Stimulated activated CD4-positive, alpha-beta T cell treated with anti-CD3 and anti-CD28 coated beads, Interleukin-1b, Interleukin-23, amount 100 ng/mL, for 24 hours (primary cell): ENCODE results near the gene KSR1.
"Not testable (repeated sequence)": the region's sequence is repeated elsewhere in the genome, so short reads cannot be mapped to it uniquely, and the experiment has no call there.

Experiments used
- DNase-seq, 4 experiments: peaks; one replicate each; pipeline ENCODE4 v3.0.0-alpha.2; 2020; ENCODE audit warnings: low read depth in 4 of 4, low spot score in 1 of 4

Gene KSR1

DNA sequence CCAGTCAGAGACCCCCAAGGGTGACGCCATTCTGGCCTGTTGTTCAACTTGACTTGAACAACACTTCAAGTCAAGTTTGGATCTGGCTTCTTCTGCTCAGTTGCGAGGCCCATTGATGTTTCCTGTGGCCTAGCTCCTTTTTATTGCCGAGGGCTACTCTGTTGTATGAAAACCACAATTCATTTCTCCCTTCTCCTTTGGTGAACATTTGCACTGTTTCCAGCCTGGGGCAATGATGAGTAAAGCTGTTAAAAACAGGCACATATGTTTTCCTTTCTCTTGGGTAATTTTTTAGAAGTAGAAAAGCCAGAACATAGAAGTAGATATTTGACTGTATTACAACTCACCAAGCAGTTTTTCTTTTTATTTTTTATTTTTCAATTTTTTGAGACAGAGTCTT lies 173.0 kb downstream of the KSR1 start:
- not testable (repeated sequence) for DNase-seq

DNA sequence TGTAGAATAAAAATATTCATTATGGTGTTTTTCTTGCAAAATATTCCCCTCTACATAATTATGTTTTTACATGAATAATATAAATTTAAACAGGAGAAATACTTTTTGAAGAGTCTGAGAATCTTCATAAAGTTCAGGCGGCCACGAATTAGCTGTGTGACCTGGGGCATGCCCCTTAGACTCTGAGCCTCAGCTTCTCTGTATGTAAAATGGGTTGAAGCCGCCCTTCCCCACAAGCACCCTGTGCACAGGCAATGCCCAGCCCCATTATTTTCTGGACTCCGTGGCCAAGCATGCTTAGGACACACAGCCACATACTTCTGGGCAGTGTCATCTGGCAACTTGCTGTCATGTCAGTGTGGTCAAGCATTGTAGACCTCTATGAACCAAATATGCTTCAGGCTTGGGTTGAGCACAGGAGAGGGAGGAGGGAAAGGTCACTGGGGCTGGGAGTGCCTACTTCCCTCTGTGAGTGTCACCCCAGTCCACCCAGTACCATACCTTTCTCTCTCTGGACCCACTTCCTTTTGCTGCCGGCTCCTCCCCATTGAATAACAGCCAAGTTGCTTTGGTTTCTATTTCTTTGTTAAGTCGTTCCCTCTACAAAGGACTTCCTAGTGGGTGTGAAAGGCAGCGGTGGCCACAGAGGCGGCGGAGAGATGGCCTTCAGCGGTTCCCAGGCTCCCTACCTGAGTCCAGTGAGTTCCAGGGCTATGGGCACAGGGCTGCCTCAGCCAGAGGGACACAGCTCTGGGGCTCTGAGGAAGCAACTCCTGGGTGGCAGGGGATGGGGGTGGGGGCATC lies 174.6 kb downstream of the KSR1 start, which contains the start of gene LGALS9:
Gene LGALS9, plus strand, starts transcription at position 582 of the 804 bp plus-strand sequence. Its CDS starts 78 bp downstream, at position 660.
- DNase-seq: no peak

DNA sequence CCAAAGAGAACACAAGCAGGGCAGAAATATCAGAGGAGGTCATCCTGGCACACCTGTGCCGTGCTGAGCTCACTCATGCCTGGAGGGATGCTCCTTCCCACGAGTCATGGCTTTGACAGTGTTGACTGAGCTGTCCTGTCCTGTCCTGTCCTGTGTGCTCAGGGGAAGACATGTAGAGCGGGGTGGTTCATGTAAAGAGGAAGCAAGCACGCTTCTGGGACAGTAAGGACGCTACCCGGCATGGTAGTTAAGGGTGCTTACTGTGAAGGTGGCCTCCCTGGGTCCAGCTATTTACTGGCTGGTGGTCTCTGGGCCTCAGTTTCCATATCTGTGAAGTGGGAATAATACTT lies 175.1 kb downstream of the KSR1 start:
- DNase-seq: no peak

DNA sequence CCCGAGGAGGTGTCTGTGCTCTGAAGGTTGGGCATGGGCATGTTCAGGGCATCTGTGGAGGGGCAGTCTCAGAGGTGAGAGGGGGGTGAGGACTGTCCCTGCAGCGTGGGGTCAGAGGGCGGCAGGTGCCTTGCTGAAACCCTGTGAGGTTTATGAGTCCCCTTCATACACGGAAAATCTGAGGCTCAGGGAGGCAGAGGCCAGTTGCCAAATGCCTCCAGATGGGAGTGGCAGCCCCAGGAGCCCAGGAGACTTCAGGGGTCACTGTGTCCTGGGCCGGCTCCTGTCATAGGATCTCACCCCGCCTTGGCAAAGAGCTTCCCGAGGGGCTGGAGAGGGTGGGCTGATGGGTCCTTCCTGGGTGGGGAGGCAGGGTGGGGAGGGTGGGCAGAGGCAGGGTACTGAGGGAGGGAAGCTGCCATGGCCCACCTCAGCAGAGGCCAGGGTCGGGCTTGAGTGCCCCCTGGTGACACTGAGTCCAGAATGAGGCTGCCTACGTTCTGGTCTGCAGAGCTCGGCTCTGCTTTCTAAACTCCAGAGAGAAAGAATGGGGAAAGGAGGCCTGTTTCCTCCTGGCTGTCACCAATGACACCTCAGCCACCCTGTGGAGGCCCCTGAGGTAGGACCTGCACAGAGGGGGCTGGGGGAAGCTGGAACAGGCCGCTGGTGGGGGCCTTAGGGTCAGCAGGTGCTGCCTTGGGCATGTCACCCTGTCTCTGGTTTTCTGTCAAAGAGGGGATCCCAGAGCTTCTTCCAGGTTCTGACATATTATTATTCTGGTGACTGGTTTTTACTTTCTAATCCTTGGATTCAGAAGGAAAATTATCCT lies 175.9 kb downstream of the KSR1 start:
- no peak for DNase-seq

DNA sequence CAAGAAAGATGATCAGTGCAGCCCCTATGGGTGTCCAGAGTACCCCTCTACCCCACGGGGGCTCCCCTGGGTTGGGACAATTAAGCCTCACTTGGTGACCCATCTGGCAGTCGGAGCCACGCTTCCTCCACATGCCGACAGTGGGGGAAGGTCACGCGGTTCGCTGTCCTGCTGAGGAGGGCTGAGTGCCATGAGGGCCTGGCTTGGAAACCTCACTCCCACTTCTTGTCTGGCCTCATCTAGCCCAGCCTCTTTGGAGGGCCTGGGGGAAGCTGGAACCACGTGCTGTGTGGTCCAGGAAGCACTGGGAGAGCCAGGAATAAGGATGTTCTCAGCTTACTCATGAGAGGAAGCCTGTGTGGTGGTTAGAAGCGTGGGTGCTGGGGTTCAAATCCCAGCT lies 176.5 kb downstream of the KSR1 start:
- not testable (repeated sequence) for DNase-seq

DNA sequence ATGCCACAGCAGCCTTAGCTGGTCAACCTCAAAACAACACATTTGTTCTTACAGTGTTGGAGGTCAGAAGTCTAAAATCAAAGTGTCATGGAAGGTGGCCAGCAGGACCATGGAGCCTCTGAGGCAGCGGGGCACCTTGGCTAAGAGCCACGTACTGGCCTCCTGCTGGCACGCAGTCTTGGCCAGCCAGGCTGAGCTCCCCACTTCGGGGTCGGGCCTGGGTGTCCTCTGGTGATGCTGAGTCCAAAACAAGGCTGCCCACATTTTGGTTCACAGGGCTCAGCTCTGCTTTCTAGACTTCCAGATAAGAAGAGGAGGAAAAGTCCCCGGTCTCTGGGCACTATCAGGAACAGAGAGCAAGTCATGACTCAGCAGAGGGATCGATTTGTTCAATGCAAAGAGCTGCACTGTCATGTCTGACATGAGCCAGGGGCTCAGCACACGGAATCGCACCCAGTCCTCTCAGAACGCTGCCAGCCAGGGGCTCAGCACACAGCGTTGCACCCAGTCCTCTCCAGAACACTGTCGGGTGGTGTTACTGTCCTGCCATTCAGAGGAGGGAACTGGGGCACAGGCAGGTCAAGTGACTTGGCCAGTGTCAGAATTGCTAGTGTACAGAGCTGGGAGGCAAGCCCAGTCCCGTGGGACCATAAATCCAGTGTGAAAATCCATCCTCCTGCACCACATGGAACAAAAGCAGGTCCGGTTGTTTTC lies 177.2 kb downstream of the KSR1 start:
- DNase-seq: no peak

DNA sequence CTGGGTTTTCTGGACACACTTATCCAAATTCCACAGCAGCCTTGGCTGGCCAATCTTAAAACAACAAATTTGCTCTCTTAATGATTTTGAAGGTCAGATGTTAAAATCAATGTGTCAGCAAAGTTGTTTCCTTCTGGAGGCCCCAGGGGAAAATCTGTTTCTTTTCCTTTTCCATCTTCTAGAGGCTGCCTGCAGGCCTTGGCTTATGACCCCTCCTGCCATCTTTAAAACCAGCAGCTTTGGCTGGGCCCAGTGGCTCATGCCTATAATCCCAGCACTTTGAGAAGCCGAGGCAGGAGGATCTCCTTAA lies 177.7 kb downstream of the KSR1 start:
- no peak for DNase-seq

DNA sequence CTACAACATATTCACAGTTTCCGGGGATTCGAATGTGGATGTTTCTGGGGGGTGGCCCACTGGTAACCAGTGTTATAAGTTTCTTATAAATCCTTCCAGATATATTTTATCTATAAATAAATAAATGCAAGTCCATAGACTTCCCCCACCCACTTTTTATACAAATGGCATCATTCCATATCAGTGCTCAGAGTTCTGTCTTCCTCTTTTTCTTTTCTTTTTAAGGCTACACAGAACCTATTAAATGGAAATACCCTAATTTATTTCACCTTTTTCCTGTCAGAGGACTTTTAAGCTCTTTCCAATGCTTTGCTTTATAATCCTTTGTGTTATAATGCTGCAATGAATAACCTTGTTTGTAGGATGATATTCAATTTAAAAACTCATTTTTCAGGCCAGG lies 178.5 kb downstream of the KSR1 start:
- no peak for DNase-seq

DNA sequence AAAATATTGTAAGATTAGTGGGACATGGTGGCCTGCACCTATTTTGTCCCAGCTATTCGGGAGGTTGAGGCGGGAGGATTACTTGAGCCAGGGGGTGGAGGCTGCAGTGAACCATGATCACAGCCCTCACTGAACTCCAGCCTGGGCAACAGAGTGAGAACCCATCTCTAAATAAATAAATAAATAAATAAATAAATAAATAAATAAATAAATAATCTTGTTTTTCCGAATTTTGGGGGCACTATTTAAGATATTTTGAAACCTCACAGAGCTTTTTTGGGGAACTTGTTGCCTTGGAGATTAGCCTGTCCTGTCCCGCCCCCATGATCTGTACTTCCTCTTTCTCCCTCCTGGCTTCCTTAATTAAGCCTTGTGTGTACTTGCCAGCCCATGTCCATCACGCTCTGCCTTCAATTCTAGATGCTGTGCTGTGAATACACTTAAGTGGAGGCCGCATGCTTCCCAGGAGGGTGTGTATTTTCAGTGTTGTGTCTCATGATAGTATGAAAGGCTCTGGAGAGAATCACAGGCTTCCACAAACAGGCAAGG lies 179.1 kb downstream of the KSR1 start:
- DNase-seq: no peak

DNA sequence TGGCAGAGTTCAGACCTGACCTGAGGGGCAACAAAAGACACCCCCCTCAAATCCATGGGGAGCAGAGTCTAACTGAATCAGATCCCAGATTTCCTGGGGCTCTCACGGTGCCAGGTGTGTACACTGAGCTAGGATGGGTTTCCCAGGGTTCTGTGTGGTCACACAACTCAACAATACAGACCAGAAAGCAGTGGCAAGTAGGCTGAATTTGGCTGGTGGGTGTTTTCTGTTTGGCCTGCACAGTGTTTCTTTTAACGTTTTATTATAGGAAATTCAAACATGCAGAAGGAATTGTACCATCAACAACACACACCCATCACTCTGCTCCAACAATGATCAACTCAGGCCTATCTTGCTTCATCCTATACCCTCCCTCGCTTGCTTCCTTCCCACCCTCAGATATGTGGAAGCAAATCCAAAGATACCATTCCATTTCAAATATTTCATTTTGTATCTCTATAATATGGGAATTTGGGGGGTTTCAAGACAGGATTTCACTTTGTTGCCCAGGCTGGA lies 179.8 kb downstream of the KSR1 start:
- DNase-seq: not testable (repeated sequence)

DNA sequence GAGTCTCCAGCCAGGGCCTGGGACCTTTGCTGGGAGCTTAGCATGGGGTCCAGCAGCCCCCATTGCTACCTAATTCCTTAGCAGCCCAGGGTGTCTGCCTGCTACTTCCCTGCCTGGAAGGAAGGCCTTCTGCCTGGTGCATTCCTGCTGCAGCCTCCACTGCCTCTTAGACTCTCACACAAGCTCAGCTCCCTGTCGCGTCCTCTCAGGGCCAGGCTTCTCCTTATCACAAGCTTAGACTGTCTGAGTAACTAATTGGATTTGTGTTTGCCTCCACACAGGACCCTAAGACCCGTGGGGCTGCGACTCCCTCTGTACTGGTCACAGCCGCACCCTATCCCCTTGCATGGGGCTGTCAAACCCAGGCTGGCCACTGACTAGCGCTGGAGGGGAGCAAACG lies 181.6 kb downstream of the KSR1 start:
- not testable (repeated sequence) for DNase-seq

DNA sequence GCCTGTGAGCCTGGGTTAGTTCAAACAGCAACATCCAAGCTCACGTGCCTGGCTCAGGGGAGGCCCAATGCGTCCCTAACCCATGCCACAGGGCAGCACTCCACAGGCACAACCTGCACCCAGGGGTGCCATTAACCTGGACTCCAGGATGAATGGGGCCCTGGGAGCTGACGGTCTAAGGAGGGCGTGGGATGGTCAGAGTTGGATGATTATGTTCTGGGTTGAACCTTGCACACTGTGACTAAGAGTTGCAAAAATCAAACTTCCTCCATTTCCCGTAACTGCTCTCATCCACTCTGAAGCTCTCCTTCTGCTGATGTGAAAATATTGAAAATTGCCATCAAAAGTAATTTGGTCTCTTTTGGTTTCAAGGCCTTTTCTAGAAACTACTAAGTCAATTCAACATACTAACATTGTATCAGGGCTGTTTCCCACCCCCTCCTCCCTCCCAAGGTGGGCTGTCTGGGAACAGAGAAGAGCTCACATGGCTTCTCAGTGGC lies 182.2 kb downstream of the KSR1 start:
- not testable (repeated sequence) for DNase-seq

DNA sequence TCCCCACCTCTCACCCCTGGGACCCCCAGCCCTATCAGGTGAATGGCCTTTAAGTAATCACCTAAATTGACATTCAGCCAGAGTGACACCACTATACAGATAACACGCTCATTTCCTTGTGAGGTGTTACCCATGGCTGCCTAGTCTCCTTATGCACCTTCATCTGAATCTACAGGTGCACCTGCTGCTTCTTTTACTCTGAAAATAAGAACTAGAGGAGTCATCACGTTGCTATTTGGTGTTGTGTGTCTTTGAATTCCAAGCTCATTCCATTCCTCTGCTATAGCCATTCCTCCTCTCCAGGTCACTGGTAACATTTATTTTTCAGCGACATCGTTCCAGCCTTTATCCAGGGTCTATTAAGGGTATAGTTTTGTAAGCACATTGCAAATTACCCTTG lies 184.5 kb downstream of the KSR1 start:
- DNase-seq: no peak

DNA sequence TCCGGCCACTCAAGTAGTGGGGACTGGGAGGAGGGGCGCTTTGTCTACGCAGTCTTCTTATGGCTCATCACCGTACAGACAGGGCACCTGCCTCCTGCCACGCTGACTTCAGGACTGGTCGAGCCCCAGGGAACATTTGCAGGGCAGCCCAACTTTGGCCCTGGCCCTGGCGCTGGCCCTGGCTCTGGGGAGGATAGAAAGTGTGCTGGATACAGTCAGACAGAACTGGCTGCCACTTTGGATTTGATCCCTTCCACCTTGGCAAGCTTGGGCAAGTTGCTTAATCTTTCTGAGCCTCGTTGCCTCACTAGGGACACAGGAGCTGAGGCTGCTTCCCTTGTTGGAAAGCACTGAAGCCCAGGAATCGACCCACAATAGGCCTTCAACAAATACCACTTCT lies 188.3 kb downstream of the KSR1 start:
- no peak for DNase-seq

DNA sequence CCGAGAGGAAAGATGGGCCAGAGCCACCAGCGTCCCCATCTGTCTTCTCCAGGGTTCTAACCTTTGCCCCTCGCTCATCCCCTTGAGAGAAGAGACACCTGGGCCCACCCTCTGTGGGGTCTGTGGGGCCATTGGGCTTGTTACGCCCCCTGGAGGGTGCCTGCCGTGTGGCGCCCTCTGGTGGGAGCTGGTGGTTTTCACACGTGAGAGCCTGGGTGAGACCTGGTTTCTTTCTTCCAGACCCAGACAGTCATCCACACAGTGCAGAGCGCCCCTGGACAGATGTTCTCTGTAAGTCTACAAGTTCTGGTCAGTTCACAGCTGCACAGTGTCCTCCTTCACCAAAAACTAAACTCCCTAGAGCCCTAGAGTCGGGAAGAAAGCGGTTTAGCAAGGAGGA lies 189.4 kb downstream of the KSR1 start:
- DNase-seq: not testable (repeated sequence)

DNA sequence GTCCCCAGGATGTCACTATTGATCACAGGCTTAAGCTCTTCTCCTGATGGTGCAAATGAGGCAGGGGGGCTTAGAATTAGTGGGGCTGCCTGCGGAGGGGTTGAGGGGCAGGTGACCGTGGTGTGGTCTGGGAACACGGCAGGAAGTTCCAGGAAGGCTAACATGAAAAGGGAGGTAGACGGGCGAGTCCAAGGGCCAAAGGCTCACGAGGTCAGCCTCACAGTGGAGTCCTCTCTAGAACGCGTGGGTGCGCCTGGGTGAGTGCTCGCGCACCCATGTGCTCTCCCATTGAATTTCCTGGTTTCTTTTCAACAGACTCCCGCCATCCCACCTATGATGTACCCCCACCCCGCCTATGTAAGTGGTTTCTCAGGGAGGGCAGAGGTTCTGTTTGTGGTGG lies 190.0 kb downstream of the KSR1 start:
- DNase-seq: no peak

DNA sequence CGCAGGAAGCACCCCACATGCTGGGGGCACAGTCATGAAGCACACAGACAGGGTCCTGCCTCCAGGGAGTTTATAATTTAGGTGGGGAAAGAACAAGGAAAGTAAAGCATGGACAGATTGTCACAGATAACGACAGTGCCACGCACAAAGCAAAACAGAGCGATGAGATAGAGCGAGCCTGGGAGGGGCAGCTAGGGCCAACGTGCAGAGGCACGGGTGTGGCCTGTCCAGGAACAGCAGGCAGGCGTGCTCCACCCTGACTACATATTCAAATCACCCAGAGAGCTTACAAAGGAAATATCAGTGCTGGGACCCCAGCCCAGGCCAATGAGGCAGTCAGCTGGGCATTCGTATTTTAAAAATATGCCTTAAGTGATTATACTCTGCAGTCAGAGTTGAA lies 191.5 kb downstream of the KSR1 start:
- DNase-seq: no peak

DNA sequence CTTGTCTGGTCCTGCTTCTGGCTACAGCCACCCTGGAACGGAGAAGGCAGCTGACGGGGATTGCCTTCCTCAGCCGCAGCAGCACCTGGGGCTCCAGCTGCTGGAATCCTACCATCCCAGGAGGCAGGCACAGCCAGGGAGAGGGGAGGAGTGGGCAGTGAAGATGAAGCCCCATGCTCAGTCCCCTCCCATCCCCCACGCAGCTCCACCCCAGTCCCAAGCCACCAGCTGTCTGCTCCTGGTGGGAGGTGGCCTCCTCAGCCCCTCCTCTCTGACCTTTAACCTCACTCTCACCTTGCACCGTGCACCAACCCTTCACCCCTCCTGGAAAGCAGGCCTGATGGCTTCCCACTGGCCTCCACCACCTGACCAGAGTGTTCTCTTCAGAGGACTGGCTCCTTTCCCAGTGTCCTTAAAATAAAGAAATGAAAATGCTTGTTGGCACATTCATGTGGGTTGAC lies 192.9 kb downstream of the KSR1 start:
- DNase-seq: not testable (repeated sequence)

DNA sequence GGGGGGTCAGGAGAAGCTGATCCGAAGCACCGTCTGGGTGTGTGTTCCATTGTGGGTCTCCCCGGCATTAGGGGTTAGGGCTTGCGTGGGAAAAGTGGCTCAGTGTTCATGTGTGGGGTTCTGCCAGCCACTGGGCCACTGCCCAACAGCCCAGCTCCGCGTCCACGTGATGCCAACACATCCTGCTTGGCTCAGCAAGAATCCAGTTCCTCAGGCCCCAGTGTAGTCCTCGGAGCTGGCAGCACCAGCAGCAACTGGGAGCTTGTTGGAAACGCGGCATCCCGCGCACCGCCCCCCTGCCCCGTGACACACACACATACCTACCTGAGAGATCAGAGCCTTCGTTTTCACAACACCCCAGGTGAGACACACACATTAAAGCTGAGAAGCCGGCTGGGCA lies 193.7 kb downstream of the KSR1 start:
- DNase-seq: no peak

DNA sequence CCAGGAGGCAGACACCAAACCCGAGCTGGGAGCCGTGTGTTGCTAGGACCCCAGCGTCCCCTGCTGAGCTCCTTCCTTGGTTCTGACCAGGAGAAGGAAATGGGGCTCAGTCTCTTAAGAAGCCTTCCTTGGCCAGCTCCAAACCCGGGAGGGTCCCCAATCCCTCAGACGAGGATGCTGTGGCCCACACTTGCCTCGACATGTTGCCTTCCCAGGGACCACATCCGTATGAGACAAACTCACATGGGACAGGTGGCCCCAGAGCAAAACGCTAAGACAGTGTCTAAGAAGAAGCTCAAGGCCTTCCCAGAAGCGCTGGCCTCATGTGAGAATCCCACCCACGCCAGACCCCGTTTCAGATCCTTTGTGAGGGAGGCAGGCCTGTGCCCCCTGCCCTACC lies 194.6 kb downstream of the KSR1 start:
- DNase-seq: no peak
